ENCODE results near the gene PDZD2. TPM values are rescaled to one million over a fixed set of nuclear protein-coding genes. Genes with fewer than 3 reads are reported as not detected.
"Not testable (repeated sequence)": the region's sequence is repeated elsewhere in the genome, so short reads cannot be mapped to it uniquely, and the experiment has no call there.

Gene PDZD2
- total RNA-seq, 2 donors from 2014 or later: not detected

DNA sequence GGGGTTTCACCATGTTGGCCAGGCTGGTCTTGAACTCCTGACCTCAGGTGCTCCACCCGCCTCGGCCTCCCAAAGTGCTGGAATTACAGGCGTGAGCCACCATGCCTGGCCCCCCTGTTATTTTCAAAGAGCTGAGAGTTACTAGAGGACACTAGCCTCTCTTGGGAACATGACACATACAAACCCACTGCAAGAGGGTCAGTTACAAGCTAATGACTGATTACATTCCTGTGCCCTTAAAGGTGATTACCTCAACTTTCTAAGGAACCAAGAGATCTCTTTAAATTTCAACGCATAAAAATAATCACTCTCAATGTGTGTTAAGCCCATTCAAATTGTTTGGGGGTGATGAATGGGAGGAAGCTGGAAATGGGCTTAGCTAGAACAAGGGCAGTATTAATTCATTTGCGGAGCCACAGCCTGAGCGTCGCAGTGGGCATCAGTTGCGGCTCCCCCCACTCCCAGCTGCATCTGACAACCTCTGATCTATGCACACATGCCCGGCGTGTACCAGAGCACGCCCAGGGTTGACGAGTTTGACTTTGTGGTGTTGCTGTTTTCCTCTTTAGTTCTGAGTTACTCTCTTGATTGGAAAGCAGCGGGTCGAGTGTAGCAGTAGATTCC, 388.3 kb downstream of the PDZD2 start:
- Mint-ChIP-seq H3K9me3 (no peaks in the 10 kb centered on the region), H3K27me3 (peaks cover 4 to 10% of the 10 kb centered on the region in 2 donors), H3K27ac (no peak overlapping the region), H3K36me3 (no peaks in the 10 kb centered on the region), H3K4me1 (ENCODE audit: low read depth in 2 of 2) (no peaks in the 10 kb centered on the region), H3K4me3 (no peak overlapping the region)
- ATAC-seq (no peak), DNase-seq (ENCODE audit: low spot score) (no peak)

DNA sequence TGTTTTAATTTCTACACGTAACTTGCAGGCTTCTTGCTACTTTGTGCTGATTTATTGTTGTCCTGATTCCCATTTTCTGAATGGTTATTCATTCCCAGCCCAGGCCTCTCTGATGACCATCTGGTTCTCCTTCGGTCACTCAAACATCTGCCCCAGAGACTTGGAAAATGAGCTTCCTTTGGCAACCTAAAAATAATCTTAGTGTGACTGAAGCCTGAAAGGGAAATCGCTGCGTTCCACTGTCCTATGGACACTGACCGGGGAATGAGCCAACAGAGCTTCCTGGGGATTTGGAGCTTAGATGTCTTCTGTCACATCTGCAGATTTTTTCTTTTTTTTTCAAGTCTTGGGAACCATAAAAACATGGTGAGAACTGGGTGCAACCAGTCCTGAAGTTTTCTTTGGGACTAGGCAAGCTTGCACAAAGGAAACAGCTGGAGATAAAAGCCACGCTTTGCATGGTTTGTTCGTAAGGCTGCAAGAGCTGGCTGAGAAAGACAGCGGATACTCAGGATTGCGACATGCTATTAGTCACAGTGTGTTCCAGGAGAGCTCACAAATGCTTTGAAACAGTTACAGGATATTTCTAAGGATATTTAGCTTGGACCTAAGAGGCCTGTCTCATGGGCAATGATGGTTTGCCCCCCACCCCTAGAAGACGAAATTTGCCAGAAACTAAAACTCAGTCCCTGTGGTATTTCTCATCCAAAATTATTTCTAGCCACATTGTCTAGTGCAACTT, 389.0 kb downstream of the PDZD2 start:
- peaks cover 6% of the 10 kb centered on the region in 2 donors for H3K4me1 Mint-ChIP-seq (ENCODE audit: low read depth in 2 of 2)

DNA sequence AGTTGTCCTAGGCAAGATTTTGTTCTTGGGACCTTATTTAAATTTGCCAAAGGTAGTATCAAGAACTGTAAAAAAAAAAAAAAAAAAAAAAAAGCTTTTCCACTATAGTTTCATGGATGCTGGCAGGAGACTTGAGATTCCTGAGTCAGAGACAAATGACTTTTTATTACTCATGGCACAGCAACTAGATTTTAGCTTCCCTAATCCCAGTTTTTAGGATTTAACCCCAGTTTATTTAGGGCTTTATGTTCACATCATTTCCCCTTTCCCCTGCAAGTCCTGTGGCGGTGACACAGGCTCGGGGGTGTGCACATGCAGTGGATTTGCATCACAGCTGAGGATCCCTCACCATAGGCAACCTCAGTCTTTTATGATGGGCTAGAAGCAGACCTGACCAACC, 390.3 kb downstream of the PDZD2 start:
- Mint-ChIP-seq H3K27me3 (peaks cover 4 to 10% of the 10 kb centered on the region in 2 donors), H3K9me3 (no peaks in the 10 kb centered on the region), H3K36me3 (no peaks in the 10 kb centered on the region), H3K27ac (no peak overlapping the region), H3K4me3 (no peak overlapping the region), H3K4me1 (ENCODE audit: low read depth in 2 of 2) (peaks cover 16 to 17% of the 10 kb centered on the region in 2 donors)
- no peak for ATAC-seq
- no peak for DNase-seq (ENCODE audit: low spot score)

More for the DNA sequence above, 389.0 kb downstream of the PDZD2 start:
- Mint-ChIP-seq H3K27me3 (peaks cover 4 to 10% of the 10 kb centered on the region in 2 donors), H3K9me3 (no peaks in the 10 kb centered on the region), H3K36me3 (no peaks in the 10 kb centered on the region), H3K27ac (no peak overlapping the region), H3K4me3 (no peak overlapping the region)
- DNase-seq (ENCODE audit: low spot score) (no peak), ATAC-seq (no peak)

DNA sequence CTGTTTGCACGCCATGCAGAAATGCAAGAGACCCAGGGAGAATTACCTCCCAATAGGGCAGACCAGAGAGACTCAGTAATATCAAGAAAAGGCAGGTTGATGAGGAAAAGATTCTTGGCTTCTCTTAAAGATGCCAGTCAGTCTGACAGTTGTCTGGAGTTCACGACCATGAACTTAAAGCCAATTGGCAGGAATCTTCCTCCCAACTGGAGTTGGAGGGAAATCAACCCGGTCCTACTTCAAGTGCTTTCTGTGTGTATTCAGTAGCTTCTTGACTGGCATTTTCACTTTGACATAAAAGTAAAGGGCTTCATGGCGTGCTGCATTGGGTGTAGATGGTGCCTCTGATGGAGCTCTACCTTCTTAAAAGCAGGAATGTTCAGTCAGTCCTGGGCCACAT, 390.9 kb downstream of the PDZD2 start:
- DNase-seq (ENCODE audit: low spot score) (no peak), ATAC-seq (no peak)
- no peaks in the 10 kb centered on the region for H3K36me3 Mint-ChIP-seq
- H3K4me1 Mint-ChIP-seq (ENCODE audit: low read depth in 2 of 2): peaks cover 16 to 17% of the 10 kb centered on the region in 2 donors
- H3K27me3 Mint-ChIP-seq: peaks cover 4 to 10% of the 10 kb centered on the region in 2 donors
- H3K27ac Mint-ChIP-seq: no peak overlapping the region
- no peak overlapping the region for H3K4me3 Mint-ChIP-seq
- no peaks in the 10 kb centered on the region for H3K9me3 Mint-ChIP-seq

DNA sequence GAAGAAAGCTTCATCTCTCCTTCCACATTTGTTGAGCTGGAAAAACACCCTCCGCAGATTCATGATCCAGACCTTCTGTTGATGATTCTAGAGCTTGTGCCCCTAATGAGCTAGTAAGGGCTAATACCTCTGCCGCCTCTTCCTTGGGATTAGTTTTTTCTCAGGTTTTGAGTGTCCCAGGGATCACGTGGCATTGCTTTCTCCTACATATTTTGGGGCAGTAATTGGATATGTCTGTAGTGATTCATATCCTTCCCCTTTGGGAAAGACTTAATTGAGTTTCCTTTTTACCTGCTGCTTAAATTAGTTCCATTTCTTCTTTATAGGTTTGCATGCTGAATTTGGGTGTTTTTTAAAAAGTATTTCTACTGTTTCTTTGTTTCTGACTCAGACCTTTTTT, 391.3 kb downstream of the PDZD2 start:
- H3K4me1 Mint-ChIP-seq (ENCODE audit: low read depth in 2 of 2): peaks cover 16 to 17% of the 10 kb centered on the region in 2 donors

DNA sequence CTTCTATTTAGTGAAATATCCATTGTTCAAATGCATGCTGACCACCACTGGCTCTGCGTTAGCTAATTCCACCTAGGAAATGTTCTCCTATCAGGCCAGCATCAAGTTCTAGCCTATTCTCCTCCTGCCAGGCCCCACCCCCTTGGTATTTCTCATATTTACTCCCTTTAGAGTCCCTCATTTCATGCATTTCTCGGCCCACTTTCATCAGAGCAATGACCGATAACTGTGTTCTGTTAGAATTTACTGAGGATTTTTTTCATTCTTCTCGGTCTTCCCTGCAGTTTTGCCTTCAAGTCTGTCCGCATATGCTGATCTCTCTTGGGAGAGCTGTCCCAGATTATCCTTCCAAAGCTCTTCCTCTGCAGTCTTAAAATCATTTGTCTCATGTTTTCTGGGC, 391.8 kb downstream of the PDZD2 start:
- H3K4me1 Mint-ChIP-seq (ENCODE audit: low read depth in 2 of 2): peaks cover 16 to 17% of the 10 kb centered on the region in 2 donors
- H3K36me3 Mint-ChIP-seq: no peaks in the 10 kb centered on the region
- H3K9me3 Mint-ChIP-seq: no peaks in the 10 kb centered on the region
- peak overlapping the region in 1 of 2 donors; percentile 12 for H3K27ac Mint-ChIP-seq
- DNase-seq (ENCODE audit: low spot score) (no peak), ATAC-seq (no peak)
- no peak overlapping the region for H3K4me3 Mint-ChIP-seq
- H3K27me3 Mint-ChIP-seq: peaks cover 4 to 10% of the 10 kb centered on the region in 2 donors

More for the DNA sequence above, 391.3 kb downstream of the PDZD2 start:
- ATAC-seq (no peak), DNase-seq (ENCODE audit: low spot score) (no peak)
- no peak overlapping the region for H3K27ac Mint-ChIP-seq
- no peaks in the 10 kb centered on the region for H3K36me3 Mint-ChIP-seq
- no peaks in the 10 kb centered on the region for H3K9me3 Mint-ChIP-seq
- peaks cover 4 to 10% of the 10 kb centered on the region in 2 donors for H3K27me3 Mint-ChIP-seq
- H3K4me3 Mint-ChIP-seq: no peak overlapping the region

DNA sequence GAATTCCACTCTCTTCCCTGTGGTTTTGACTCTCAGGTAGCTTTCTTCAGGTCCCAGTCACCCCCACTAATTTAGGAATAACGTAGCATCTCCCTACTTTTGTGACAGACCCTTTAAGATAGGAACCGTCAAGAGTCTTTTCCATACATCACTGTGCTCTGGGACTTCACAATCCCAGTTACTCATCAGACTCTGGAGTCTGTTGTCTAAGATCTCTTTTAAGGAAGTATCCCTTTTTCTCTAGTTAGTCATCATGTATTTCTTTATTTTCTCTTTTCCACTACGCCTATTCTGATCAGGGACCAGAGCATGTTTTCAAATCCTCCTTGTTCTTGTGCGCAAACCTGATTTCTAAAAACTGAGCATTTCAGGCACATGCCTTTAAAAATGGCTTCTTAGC, 392.2 kb downstream of the PDZD2 start:
- DNase-seq (ENCODE audit: low spot score) (no peak), ATAC-seq (no peak)
- Mint-ChIP-seq H3K27me3 (peaks cover 4 to 10% of the 10 kb centered on the region in 2 donors), H3K4me3 (no peak overlapping the region), H3K27ac (peak overlapping the region in 1 of 2 donors; percentile 12), H3K9me3 (no peaks in the 10 kb centered on the region), H3K36me3 (no peaks in the 10 kb centered on the region), H3K4me1 (ENCODE audit: low read depth in 2 of 2) (peaks cover 16 to 17% of the 10 kb centered on the region in 2 donors)

DNA sequence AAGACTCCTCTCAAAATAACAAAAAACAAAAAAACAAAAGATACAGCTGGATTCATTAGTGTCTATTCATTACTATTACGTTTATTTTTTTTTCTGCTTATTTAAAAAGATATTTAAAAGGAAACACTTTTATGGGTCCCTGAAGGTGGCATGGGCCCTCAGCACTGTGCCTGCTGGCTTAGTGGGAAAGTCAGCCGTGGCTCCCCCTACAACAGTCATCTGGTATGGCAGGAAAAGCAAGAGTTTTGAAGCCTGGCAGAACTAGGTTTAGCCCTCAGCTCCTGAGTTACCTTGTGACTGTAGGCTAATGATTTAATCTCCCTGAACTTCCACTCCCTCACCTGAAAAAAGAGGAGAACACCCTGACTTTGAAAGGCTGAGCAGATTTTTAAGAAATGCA, 399.6 kb downstream of the PDZD2 start:
- Mint-ChIP-seq H3K27me3 (no peaks in the 10 kb centered on the region), H3K9me3 (no peaks in the 10 kb centered on the region), H3K4me1 (ENCODE audit: low read depth in 2 of 2) (peaks cover 3 to 5% of the 10 kb centered on the region in 2 donors), H3K27ac (no peak overlapping the region), H3K36me3 (no peaks in the 10 kb centered on the region), H3K4me3 (no peak overlapping the region)
- no peak for ATAC-seq
- no peak for DNase-seq (ENCODE audit: low spot score)

DNA sequence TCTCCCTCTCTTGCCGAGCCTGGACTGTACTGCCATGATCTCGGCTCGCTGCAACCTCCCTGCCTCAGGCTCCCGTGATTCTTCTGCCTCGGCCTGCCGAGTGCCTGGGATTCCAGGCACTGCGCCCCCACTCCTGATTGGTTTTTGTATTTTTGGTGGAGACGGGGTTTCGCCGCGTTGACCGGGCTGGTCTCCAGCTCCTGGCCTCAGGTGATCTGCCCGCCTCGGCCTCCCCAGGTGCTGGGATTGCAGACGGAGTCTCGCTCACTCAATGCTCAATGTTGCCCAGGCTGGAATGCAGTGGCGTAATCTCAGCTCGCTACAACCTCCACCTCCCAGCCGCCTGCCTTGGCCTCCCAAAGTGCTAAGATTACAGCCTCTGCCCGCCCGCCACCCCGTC, 400.2 kb downstream of the PDZD2 start:
- not testable (repeated sequence) for H3K4me1 Mint-ChIP-seq (ENCODE audit: low read depth in 2 of 2); H3K27ac Mint-ChIP-seq; H3K4me3 Mint-ChIP-seq; DNase-seq (ENCODE audit: low spot score); ATAC-seq; H3K9me3 Mint-ChIP-seq; H3K36me3 Mint-ChIP-seq; H3K27me3 Mint-ChIP-seq

DNA sequence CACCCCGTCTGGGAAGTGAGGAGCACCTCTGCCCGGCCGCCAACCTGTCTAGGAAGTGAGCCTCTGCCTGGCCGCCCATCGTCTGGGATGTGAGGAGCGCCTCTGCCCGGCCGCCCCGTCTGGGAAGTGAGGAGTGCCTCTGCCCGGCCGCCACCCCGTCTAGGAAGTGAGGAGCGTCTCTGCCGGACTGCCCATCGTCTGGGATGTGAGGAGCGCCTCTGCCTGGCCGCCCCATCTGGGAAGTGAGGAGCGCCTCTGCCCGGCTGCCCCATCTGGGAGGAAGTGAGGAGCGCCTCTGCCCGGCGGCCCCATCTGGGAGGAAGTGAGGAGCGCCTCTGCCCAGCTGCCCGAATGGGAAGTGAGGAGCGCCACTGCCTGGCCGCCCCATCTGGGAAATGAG, 400.7 kb downstream of the PDZD2 start:
- not testable (repeated sequence) for H3K4me1 Mint-ChIP-seq (ENCODE audit: low read depth in 2 of 2); H3K36me3 Mint-ChIP-seq; DNase-seq (ENCODE audit: low spot score); H3K27ac Mint-ChIP-seq; ATAC-seq; H3K27me3 Mint-ChIP-seq; H3K4me3 Mint-ChIP-seq; H3K9me3 Mint-ChIP-seq

DNA sequence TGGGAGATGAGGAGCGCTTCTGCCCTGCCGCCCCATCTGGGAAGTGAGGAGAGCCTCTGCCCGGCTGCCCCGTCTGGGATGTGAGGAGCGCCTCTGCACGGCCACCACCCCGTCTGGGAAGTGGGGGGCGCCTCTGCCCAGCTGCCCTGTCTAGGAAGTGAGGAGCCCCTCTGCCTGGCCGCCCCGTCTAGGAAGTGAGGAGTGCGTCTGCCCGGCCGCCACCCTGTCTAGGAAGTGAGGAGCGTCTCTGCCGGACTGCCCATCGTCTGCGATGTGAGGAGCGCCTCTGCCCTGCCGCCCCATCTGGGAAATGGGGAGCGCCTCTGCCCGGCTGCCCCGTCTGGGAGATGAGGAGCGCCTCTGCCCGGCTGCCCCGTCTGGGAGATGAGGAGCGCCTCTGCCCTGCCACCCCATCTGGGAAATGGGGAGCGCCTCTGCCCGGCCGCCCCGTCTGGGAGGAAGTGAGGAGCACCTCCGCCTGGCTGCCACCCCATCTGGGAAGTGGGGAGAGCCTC, 401.3 kb downstream of the PDZD2 start:
- not testable (repeated sequence) for DNase-seq (ENCODE audit: low spot score); H3K4me1 Mint-ChIP-seq (ENCODE audit: low read depth in 2 of 2); ATAC-seq; H3K9me3 Mint-ChIP-seq; H3K4me3 Mint-ChIP-seq; H3K27me3 Mint-ChIP-seq; H3K36me3 Mint-ChIP-seq; H3K27ac Mint-ChIP-seq

DNA sequence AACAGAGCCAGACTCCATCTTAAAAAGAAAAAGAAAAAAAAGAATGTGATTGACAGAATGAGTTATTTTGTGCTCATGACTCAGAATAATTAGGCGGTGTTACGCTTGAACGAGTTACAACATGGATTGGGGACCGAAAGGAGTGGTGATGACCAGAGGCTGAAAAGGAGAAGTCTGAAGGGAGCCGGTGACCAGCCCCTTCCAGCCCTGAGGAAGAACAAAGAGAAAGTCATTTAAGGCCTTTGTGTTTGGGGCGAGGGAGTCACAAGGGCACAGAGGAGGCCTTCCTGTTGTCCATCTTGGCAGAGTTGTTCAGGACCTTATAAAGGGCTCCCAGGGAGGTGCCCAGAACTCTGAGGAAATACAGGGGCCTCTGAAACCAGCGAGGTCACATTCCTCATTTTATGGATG, 403.6 kb downstream of the PDZD2 start:
- DNase-seq (ENCODE audit: low spot score): no peak
- no peaks in the 10 kb centered on the region for H3K27me3 Mint-ChIP-seq
- no peak overlapping the region for H3K27ac Mint-ChIP-seq
- ATAC-seq: no peak
- no peaks in the 10 kb centered on the region for H3K9me3 Mint-ChIP-seq
- no peaks in the 10 kb centered on the region for H3K36me3 Mint-ChIP-seq
- no peaks in the 10 kb centered on the region for H3K4me1 Mint-ChIP-seq (ENCODE audit: low read depth in 2 of 2)
- H3K4me3 Mint-ChIP-seq: no peak overlapping the region

DNA sequence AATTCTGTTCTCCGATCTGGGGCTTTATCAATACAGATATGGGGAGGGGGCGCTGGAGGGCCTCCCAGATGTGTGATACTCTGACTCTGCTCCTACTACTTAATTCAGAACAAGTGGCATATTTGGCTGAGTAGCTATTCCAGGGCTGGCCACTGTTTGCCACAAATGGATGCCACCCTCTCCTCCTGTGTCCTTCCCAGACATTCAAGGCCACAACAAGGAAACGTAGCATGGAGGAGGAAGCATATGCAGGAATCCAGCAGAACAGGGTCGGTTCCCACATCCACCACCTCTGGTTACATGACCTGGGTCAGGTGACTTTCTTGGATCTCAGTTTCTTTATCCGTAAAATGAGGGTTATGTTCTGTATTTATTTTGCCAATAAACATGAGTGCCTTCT, 404.2 kb downstream of the PDZD2 start:
- Mint-ChIP-seq H3K27me3 (no peaks in the 10 kb centered on the region), H3K4me1 (ENCODE audit: low read depth in 2 of 2) (no peaks in the 10 kb centered on the region), H3K9me3 (no peaks in the 10 kb centered on the region), H3K27ac (no peak overlapping the region), H3K4me3 (no peak overlapping the region), H3K36me3 (no peaks in the 10 kb centered on the region)
- DNase-seq (ENCODE audit: low spot score) (no peak), ATAC-seq (no peak)

DNA sequence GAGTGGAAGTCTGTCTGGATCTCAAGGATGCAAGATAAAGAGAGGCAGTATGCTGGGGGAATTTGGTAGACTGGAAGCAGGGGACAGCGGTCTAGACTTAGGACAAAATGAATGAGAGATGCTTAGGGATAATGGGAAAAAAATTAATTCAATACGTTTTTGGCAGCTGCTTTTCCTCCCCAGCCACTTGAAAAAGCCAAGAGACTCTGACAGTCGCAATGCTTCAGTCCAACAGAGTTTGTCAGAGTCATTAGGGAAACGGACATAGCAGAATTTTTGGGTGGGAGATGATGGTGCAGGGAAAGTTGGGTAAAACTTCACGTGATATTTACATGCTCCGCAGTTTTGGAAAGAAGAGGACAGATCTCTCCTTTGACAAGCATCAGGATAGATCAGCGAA, 405.5 kb downstream of the PDZD2 start:
- Mint-ChIP-seq H3K27ac (no peak overlapping the region), H3K9me3 (no peaks in the 10 kb centered on the region), H3K4me3 (no peak overlapping the region), H3K4me1 (ENCODE audit: low read depth in 2 of 2) (no peaks in the 10 kb centered on the region), H3K36me3 (no peaks in the 10 kb centered on the region), H3K27me3 (no peaks in the 10 kb centered on the region)
- ATAC-seq: no peak
- DNase-seq (ENCODE audit: low spot score): no peak

Measured in natural killer cell treated with Interleukin-12 subunit alpha and Interleukin-12 subunit beta and Interleukin-15 and Interleukin-18, amount 100 ng/mL, for 72 hours (primary cell).